ENCODE data around the gene SLC30A5. TPM values are rescaled to one million over a fixed set of nuclear protein-coding genes. Genes with fewer than 3 reads are reported as not detected.

SLC30A5 gene
- total RNA-seq, 1 experiment from 2014 or later = 64.5 TPM

GRCh38 chr5:69156456-69156855 is 62.6 kb downstream of the SLC30A5 start:
- H3K4me3 ChIP-seq (ENCODE audit: low read depth, low read length) = no peak overlapping the region
- no TSS peak for BruUV-seq (replicated peaks)
- no peaks in the 10 kb centered on the region for H3K4me1 Mint-ChIP-seq (ENCODE audit: low read depth, unreplicated experiment)
- H3K36me3 ChIP-seq (ENCODE audit: control insufficient read depth, insufficient read depth, low read length) = no peaks in the 10 kb centered on the region
- ChIA-PET POLR2A (no interaction called here), CTCF (no interaction called here)
- H3K36me3 Mint-ChIP-seq (ENCODE audit: insufficient read depth, unreplicated experiment) = peaks cover 4% of the 10 kb centered on the region
- H3K27me3 ChIP-seq (replicated peaks; ENCODE audit: control insufficient read depth, insufficient read depth, low read length) = no peaks in the 10 kb centered on the region
- H3K27me3 Mint-ChIP-seq (ENCODE audit: insufficient read depth, unreplicated experiment) = no peaks in the 10 kb centered on the region
- no peak for TF ChIP-seq CTCF (IDR thresholded peaks at IDR 0.05; ENCODE audit: insufficient read depth in 1 of 2, low read depth in 1 of 2, low read length in 1 of 2, severe bottlenecking in 1 of 2, unreplicated experiment in 1 of 2)
- no peak overlapping the region for H3K27ac Mint-ChIP-seq (ENCODE audit: unreplicated experiment)
- H3K4me1 ChIP-seq = no peaks in the 10 kb centered on the region
- H3K9me3 ChIP-seq = no peaks in the 10 kb centered on the region
- intact Hi-C loops (cut with micrococcal nuclease; ENCODE audit: unreplicated experiment) = no loop called here
- H3K9me3 Mint-ChIP-seq (ENCODE audit: unreplicated experiment) = no peaks in the 10 kb centered on the region
- DNase-seq = no peak
- H3K4me3 Mint-ChIP-seq (ENCODE audit: unreplicated experiment) = no peak overlapping the region

- Mint-ChIP-seq H3K4me1 (ENCODE audit: low read depth, unreplicated experiment) (no peaks in the 10 kb centered on the region), H3K4me3 (ENCODE audit: unreplicated experiment) (no peak overlapping the region), H3K9me3 (ENCODE audit: unreplicated experiment) (no peaks in the 10 kb centered on the region), H3K27me3 (ENCODE audit: insufficient read depth, unreplicated experiment) (no peaks in the 10 kb centered on the region), H3K27ac (ENCODE audit: unreplicated experiment) (no peak overlapping the region), H3K36me3 (ENCODE audit: insufficient read depth, unreplicated experiment) (peaks cover 4% of the 10 kb centered on the region)
- Histone ChIP-seq H3K4me1 (no peaks in the 10 kb centered on the region), H3K9me3 (no peaks in the 10 kb centered on the region), H3K4me3 (ENCODE audit: low read depth, low read length) (no peak overlapping the region), H3K36me3 (ENCODE audit: control insufficient read depth, insufficient read depth, low read length) (no peaks in the 10 kb centered on the region), H3K27me3 (replicated peaks; ENCODE audit: control insufficient read depth, insufficient read depth, low read length) (no peaks in the 10 kb centered on the region)
- CTCF ChIA-PET = no interaction called here
- intact Hi-C loops (cut with micrococcal nuclease; ENCODE audit: unreplicated experiment) = no loop called here
- no peak for DNase-seq
- BruUV-seq (replicated peaks) = no TSS peak
- no peak for TF ChIP-seq CTCF (IDR thresholded peaks at IDR 0.05; ENCODE audit: insufficient read depth in 1 of 2, low read depth in 1 of 2, low read length in 1 of 2, severe bottlenecking in 1 of 2, unreplicated experiment in 1 of 2)
- POLR2A ChIA-PET = no interaction called here
Observed at GRCh38 chr5:69158039-69158438, 64.2 kb downstream of the SLC30A5 start.

- no peak for TF ChIP-seq CTCF (IDR thresholded peaks at IDR 0.05; ENCODE audit: insufficient read depth in 1 of 2, low read depth in 1 of 2, low read length in 1 of 2, severe bottlenecking in 1 of 2, unreplicated experiment in 1 of 2)
- POLR2A ChIA-PET = no interaction called here
- peaks cover 2% of the 10 kb centered on the region for H3K4me1 Mint-ChIP-seq (ENCODE audit: low read depth, unreplicated experiment)
Observed at GRCh38 chr5:69160651-69161050, 66.8 kb downstream of the SLC30A5 start.

More at GRCh38 chr5:69160651-69161050, 66.8 kb downstream of the SLC30A5 start:
- Mint-ChIP-seq H3K9me3 (ENCODE audit: unreplicated experiment) (no peaks in the 10 kb centered on the region), H3K4me3 (ENCODE audit: unreplicated experiment) (no peak overlapping the region), H3K36me3 (ENCODE audit: insufficient read depth, unreplicated experiment) (no peaks in the 10 kb centered on the region), H3K27ac (ENCODE audit: unreplicated experiment) (no peak overlapping the region), H3K27me3 (ENCODE audit: insufficient read depth, unreplicated experiment) (no peaks in the 10 kb centered on the region)
- H3K4me1 ChIP-seq = no peaks in the 10 kb centered on the region
- DNase-seq = no peak
- CTCF ChIA-PET = no interaction called here
- H3K27me3 ChIP-seq (replicated peaks; ENCODE audit: control insufficient read depth, insufficient read depth, low read length) = no peaks in the 10 kb centered on the region
- intact Hi-C loops (cut with micrococcal nuclease; ENCODE audit: unreplicated experiment) = no loop called here
- BruUV-seq (replicated peaks) = no TSS peak
- no peak overlapping the region for H3K4me3 ChIP-seq (ENCODE audit: low read depth, low read length)
- H3K9me3 ChIP-seq = no peaks in the 10 kb centered on the region
- no peaks in the 10 kb centered on the region for H3K36me3 ChIP-seq (ENCODE audit: control insufficient read depth, insufficient read depth, low read length)

Data from Caco-2 (cell line).